Measurements from ENCODE around the gene VPS9D1.
A peak's percentile ranks its signal among the peaks of the same experiment; 100 is the strongest.
"Not testable (repeated sequence)": the region's sequence is repeated elsewhere in the genome, so short reads cannot be mapped to it uniquely, and the experiment has no call there.

VPS9D1 gene

GRCh38 chr16:89694784-89695085 is 26.0 kb downstream of the VPS9D1 start:
- H3K4me3 Mint-ChIP-seq, H3K27ac Mint-ChIP-seq, ATAC-seq, H3K9me3 Mint-ChIP-seq, H3K27me3 Mint-ChIP-seq: not testable (repeated sequence)
- H3K36me3 Mint-ChIP-seq: peaks cover 39% of the 10 kb centered on the region
- peaks cover 37% of the 10 kb centered on the region for H3K4me1 Mint-ChIP-seq

- no peak overlapping the region for H3K4me3 Mint-ChIP-seq
- H3K9me3 Mint-ChIP-seq: no peaks in the 10 kb centered on the region
- H3K27ac Mint-ChIP-seq: no peak overlapping the region
- ATAC-seq: no peak
- peaks cover 33% of the 10 kb centered on the region for H3K4me1 Mint-ChIP-seq
- no peaks in the 10 kb centered on the region for H3K27me3 Mint-ChIP-seq
- H3K36me3 Mint-ChIP-seq: peaks cover 39% of the 10 kb centered on the region
Observed at GRCh38 chr16:89693931-89694783, 26.5 kb downstream of the VPS9D1 start.

GRCh38 chr16:89693289-89693731 is 27.4 kb downstream of the VPS9D1 start:
- H3K27ac Mint-ChIP-seq: no peak overlapping the region
- H3K4me1 Mint-ChIP-seq: peaks cover 29% of the 10 kb centered on the region
- ATAC-seq: no peak
- peaks cover 39% of the 10 kb centered on the region for H3K36me3 Mint-ChIP-seq
- no peak overlapping the region for H3K4me3 Mint-ChIP-seq
- H3K27me3 Mint-ChIP-seq: no peaks in the 10 kb centered on the region
- H3K9me3 Mint-ChIP-seq: no peaks in the 10 kb centered on the region

GRCh38 chr16:89691986-89692569 is 28.6 kb downstream of the VPS9D1 start:
- peaks cover 39% of the 10 kb centered on the region for H3K36me3 Mint-ChIP-seq
- no peak overlapping the region for H3K4me3 Mint-ChIP-seq
- H3K9me3 Mint-ChIP-seq: no peaks in the 10 kb centered on the region
- ATAC-seq: no peak
- H3K4me1 Mint-ChIP-seq: peaks cover 39% of the 10 kb centered on the region
- no peaks in the 10 kb centered on the region for H3K27me3 Mint-ChIP-seq
- H3K27ac Mint-ChIP-seq: no peak overlapping the region

- H3K4me3 Mint-ChIP-seq: no peak overlapping the region
- H3K36me3 Mint-ChIP-seq: peaks cover 39% of the 10 kb centered on the region
- no peak for ATAC-seq
- H3K27ac Mint-ChIP-seq: no peak overlapping the region
- peaks cover 36% of the 10 kb centered on the region for H3K4me1 Mint-ChIP-seq
- H3K9me3 Mint-ChIP-seq: no peaks in the 10 kb centered on the region
- H3K27me3 Mint-ChIP-seq: no peaks in the 10 kb centered on the region
Observed at GRCh38 chr16:89691231-89691985, 29.3 kb downstream of the VPS9D1 start.

- peaks cover 33% of the 10 kb centered on the region for H3K36me3 Mint-ChIP-seq
- H3K4me1 Mint-ChIP-seq: peaks cover 35% of the 10 kb centered on the region
- ATAC-seq: no peak
- no peaks in the 10 kb centered on the region for H3K27me3 Mint-ChIP-seq
- no peak overlapping the region for H3K27ac Mint-ChIP-seq
- no peaks in the 10 kb centered on the region for H3K9me3 Mint-ChIP-seq
- no peak overlapping the region for H3K4me3 Mint-ChIP-seq
Observed at GRCh38 chr16:89690392-89690901, 30.3 kb downstream of the VPS9D1 start.

- not testable (repeated sequence) for ATAC-seq, H3K27ac Mint-ChIP-seq, H3K4me3 Mint-ChIP-seq, H3K27me3 Mint-ChIP-seq, H3K9me3 Mint-ChIP-seq
- Mint-ChIP-seq H3K4me1 (peaks cover 35% of the 10 kb centered on the region), H3K36me3 (peaks cover 30% of the 10 kb centered on the region)
Observed at GRCh38 chr16:89689621-89690020, 31.1 kb downstream of the VPS9D1 start.

GRCh38 chr16:89689142-89689541 is 31.6 kb downstream of the VPS9D1 start:
- no peak overlapping the region for H3K4me3 Mint-ChIP-seq
- H3K36me3 Mint-ChIP-seq: peaks cover 34% of the 10 kb centered on the region
- no peak for ATAC-seq

GRCh38 chr16:89688395-89688794 is 32.3 kb downstream of the VPS9D1 start:
- no peak overlapping the region for H3K4me3 Mint-ChIP-seq
- H3K4me1 Mint-ChIP-seq: peaks cover 28% of the 10 kb centered on the region
- no peak overlapping the region for H3K27ac Mint-ChIP-seq
- no peak for ATAC-seq
- H3K9me3 Mint-ChIP-seq: no peaks in the 10 kb centered on the region
- peaks cover 30% of the 10 kb centered on the region for H3K36me3 Mint-ChIP-seq
- no peaks in the 10 kb centered on the region for H3K27me3 Mint-ChIP-seq

More at GRCh38 chr16:89689142-89689541, 31.6 kb downstream of the VPS9D1 start:
- Mint-ChIP-seq H3K4me1 (peaks cover 35% of the 10 kb centered on the region), H3K27me3 (no peaks in the 10 kb centered on the region), H3K27ac (no peak overlapping the region), H3K9me3 (no peaks in the 10 kb centered on the region)

GRCh38 chr16:89687092-89687940 is 33.4 kb downstream of the VPS9D1 start:
- peak overlapping the region; percentile 95 for H3K4me3 Mint-ChIP-seq
- peaks cover 28% of the 10 kb centered on the region for H3K36me3 Mint-ChIP-seq
- peak overlapping the region; percentile 81 for H3K27ac Mint-ChIP-seq
- H3K9me3 Mint-ChIP-seq: no peaks in the 10 kb centered on the region
- ATAC-seq: peak; percentile 73
- no peaks in the 10 kb centered on the region for H3K27me3 Mint-ChIP-seq
- H3K4me1 Mint-ChIP-seq: peaks cover 26% of the 10 kb centered on the region

- ATAC-seq: peak; percentile 92
- Mint-ChIP-seq H3K27ac (peak within 1 kb of the TSS; percentile 81), H3K27me3 (no peaks in the 10 kb centered on the region), H3K9me3 (no peaks in the 10 kb centered on the region), H3K4me3 (peak within 1 kb of the TSS; percentile 95), H3K4me1 (peaks cover 26% of the 10 kb centered on the region), H3K36me3 (peaks cover 30% of the 10 kb centered on the region)
Observed at GRCh38 chr16:89686520-89687091, 34.1 kb downstream of the VPS9D1 start, which contains the start of gene CDK10. CDK10 (plus strand) TSS chr16:89686689; CDS start chr16:89686711, 22 bp downstream.

GRCh38 chr16:89685916-89686315 is 34.8 kb downstream of the VPS9D1 start:
- Mint-ChIP-seq H3K9me3 (no peaks in the 10 kb centered on the region), H3K36me3 (peaks cover 27% of the 10 kb centered on the region), H3K27me3 (no peaks in the 10 kb centered on the region), H3K4me3 (peak overlapping the region; percentile 4), H3K4me1 (peaks cover 26% of the 10 kb centered on the region), H3K27ac (no peak overlapping the region)
- ATAC-seq: peak; percentile 25

- no peaks in the 10 kb centered on the region for H3K9me3 Mint-ChIP-seq
- no peaks in the 10 kb centered on the region for H3K27me3 Mint-ChIP-seq
- no peak overlapping the region for H3K27ac Mint-ChIP-seq
- H3K4me1 Mint-ChIP-seq: no peaks in the 10 kb centered on the region
- ATAC-seq: no peak
- peaks cover 7% of the 10 kb centered on the region for H3K36me3 Mint-ChIP-seq
- no peak overlapping the region for H3K4me3 Mint-ChIP-seq
Observed at GRCh38 chr16:89678258-89678657, 42.4 kb downstream of the VPS9D1 start.

GRCh38 chr16:89672177-89672941 is 48.3 kb downstream of the VPS9D1 start:
- Mint-ChIP-seq H3K27me3 (no peaks in the 10 kb centered on the region), H3K27ac (no peak overlapping the region), H3K4me1 (no peaks in the 10 kb centered on the region), H3K9me3 (no peaks in the 10 kb centered on the region), H3K4me3 (no peak overlapping the region), H3K36me3 (no peaks in the 10 kb centered on the region)
- ATAC-seq: no peak
